ENCODE results near the gene MMUT. TPM values are rescaled to one million over a fixed set of nuclear protein-coding genes. Genes with fewer than 3 reads are reported as not detected.

The MMUT gene
- total RNA-seq, 1 experiment from 2014 or later, result 13.7 TPM

GRCh38 chr6:49462071-49462470, 982 bp downstream of the MMUT start:
- H2BK12ac ChIP-seq (ENCODE audit: insufficient read length, low read depth, low read length), result no peak overlapping the region
- no peaks in the 10 kb centered on the region for H3K9me3 ChIP-seq (ENCODE audit: control insufficient read depth, low read depth, low read length)
- no peak overlapping the region for H3K23ac ChIP-seq (ENCODE audit: insufficient read length, low read depth, low read length)
- H3K18ac ChIP-seq (ENCODE audit: insufficient read length, low read depth, low read length), result no peak overlapping the region
- no peak overlapping the region for H3K14ac ChIP-seq (ENCODE audit: insufficient read depth, low read length)
- H2BK120ac ChIP-seq (ENCODE audit: low read depth, low read length, poor library complexity, severe bottlenecking), result no peak overlapping the region
- no peaks in the 10 kb centered on the region for H3K9me3 Mint-ChIP-seq
- H3K4me1 ChIP-seq (ENCODE audit: insufficient read depth, low read length), result no peaks in the 10 kb centered on the region
- H2AFZ ChIP-seq (ENCODE audit: low read length), result no peak overlapping the region
- TF ChIP-seq, protein P1, sequence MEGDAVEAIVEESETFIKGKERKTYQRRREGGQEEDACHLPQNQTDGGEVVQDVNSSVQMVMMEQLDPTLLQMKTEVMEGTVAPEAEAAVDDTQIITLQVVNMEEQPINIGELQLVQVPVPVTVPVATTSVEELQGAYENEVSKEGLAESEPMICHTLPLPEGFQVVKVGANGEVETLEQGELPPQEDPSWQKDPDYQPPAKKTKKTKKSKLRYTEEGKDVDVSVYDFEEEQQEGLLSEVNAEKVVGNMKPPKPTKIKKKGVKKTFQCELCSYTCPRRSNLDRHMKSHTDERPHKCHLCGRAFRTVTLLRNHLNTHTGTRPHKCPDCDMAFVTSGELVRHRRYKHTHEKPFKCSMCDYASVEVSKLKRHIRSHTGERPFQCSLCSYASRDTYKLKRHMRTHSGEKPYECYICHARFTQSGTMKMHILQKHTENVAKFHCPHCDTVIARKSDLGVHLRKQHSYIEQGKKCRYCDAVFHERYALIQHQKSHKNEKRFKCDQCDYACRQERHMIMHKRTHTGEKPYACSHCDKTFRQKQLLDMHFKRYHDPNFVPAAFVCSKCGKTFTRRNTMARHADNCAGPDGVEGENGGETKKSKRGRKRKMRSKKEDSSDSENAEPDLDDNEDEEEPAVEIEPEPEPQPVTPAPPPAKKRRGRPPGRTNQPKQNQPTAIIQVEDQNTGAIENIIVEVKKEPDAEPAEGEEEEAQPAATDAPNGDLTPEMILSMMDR (conservative IDR thresholded peaks at IDR 0.05), result no peak
- H2BK15ac ChIP-seq (ENCODE audit: low read depth, low read length), result no peak overlapping the region
- peak overlapping the region; percentile 98 to 99 for H3K4me3 Mint-ChIP-seq
- H3K23me2 ChIP-seq (ENCODE audit: insufficient read length, low read depth, low read length, poor library complexity, severe bottlenecking), result peaks cover 3% of the 10 kb centered on the region
- no peak overlapping the region for H3K27ac Mint-ChIP-seq
- H3K4me1 Mint-ChIP-seq, result peaks cover 12 to 15% of the 10 kb centered on the region in 2 experiments
- no peak overlapping the region for H3T11ph ChIP-seq (ENCODE audit: low read length)
- H2BK20ac ChIP-seq (ENCODE audit: low read depth, low read length, poor library complexity, severe bottlenecking), result no peak overlapping the region
- no peak overlapping the region for H3K27ac ChIP-seq (ENCODE audit: insufficient read length, low read depth, low read length)
- no peak overlapping the region for H2AK5ac ChIP-seq (ENCODE audit: insufficient read length, low read length)
- no CpG with 5 or more reads among the region's 3 CpGs for WGBS (ENCODE audit: extremely low coverage, insufficient read length, low lambda C conversion rate)
- H3K56ac ChIP-seq (ENCODE audit: insufficient read length, low read depth, low read length), result no peak overlapping the region
- no peaks in the 10 kb centered on the region for H3K27me3 Mint-ChIP-seq (ENCODE audit: low read depth)
- no peak overlapping the region for H4K5ac ChIP-seq (ENCODE audit: insufficient read length, low read depth, low read length)
- DNase-seq, result no peak
- H3K27me3 ChIP-seq (ENCODE audit: insufficient read depth, low read length), result no peaks in the 10 kb centered on the region
- H4K20me1 ChIP-seq (ENCODE audit: control insufficient read depth, insufficient read depth, insufficient read length), result no peaks in the 10 kb centered on the region
- no peak overlapping the region for H3K4ac ChIP-seq (ENCODE audit: low read depth, low read length)
- H3K4me2 ChIP-seq (ENCODE audit: insufficient read depth, insufficient read length, low read length), result peak overlapping the region; percentile 86
- H3K9ac ChIP-seq (ENCODE audit: extremely low read depth, insufficient read length, low read length), result peak overlapping the region; percentile 82
- no peak overlapping the region for H4K91ac ChIP-seq (ENCODE audit: insufficient read length, low read depth, low read length)
- H3K79me2 ChIP-seq (ENCODE audit: insufficient read depth, low read length), result peaks cover 14% of the 10 kb centered on the region; the same call in 1 of the 2 replicates
- H4K8ac ChIP-seq (replicated peaks; ENCODE audit: insufficient read length, low read depth, low read length), result no peak overlapping the region
- no peak overlapping the region for H2BK5ac ChIP-seq (ENCODE audit: insufficient read length, low read length)
- H3K36me3 Mint-ChIP-seq (ENCODE audit: insufficient read depth in 1 of 3, low read depth in 3 of 3), result peaks cover 0 to 8% (median 2%) of the 10 kb centered on the region in 3 experiments; a peak in 2 of 7 replicates
- H3K79me1 ChIP-seq (ENCODE audit: insufficient read depth, low read depth, low read length, poor library complexity, severe bottlenecking), result no peaks in the 10 kb centered on the region
